Osteoblast (primary cell): ENCODE data around the gene MOB2. TPM values are rescaled to one million over a fixed set of nuclear protein-coding genes. Genes with fewer than 3 reads are reported as not detected.

Experiments
- DNase-seq: peaks from one replicate; pipeline ENCODE4 v3.0.0; 2011; ENCODE audit warnings: low spot score, mixed read lengths; ENCODE audit not compliant: insufficient read length; ENCODE audit errors: missing footprints
- H2AFZ ChIP-seq: 2 replicates; pipeline ENCODE4 v1.6.0; 2011; ENCODE audit warnings: mild to moderate bottlenecking, low read length
- H3K27ac ChIP-seq: 2 replicates; pipeline ENCODE4 v1.5.1; 2011; ENCODE audit warnings: mild to moderate bottlenecking, low read depth, low read length, moderate library complexity
- H3K27me3 ChIP-seq: 2 replicates; pipeline ENCODE4 v1.6.0; 2012; ENCODE audit warnings: mild to moderate bottlenecking, control low read depth, inconsistent platforms, low read length, moderate library complexity; ENCODE audit not compliant: insufficient read depth
- H3K36me3 ChIP-seq: 2 replicates; pipeline ENCODE4 v1.5.1; 2011; ENCODE audit warnings: mild to moderate bottlenecking, low read length, control low read depth, moderate library complexity; ENCODE audit not compliant: insufficient read depth
- H3K4me1 ChIP-seq: 2 replicates; pipeline ENCODE4 v1.5.1; 2011; ENCODE audit warnings: mild to moderate bottlenecking, low read length, control low read depth, moderate library complexity; ENCODE audit not compliant: insufficient read depth
- H3K4me2 ChIP-seq: 2 replicates; pipeline ENCODE4 v1.6.0; 2011; ENCODE audit warnings: mild to moderate bottlenecking, low read length; ENCODE audit not compliant: insufficient read depth
- H3K4me3 ChIP-seq: fragments of 200-600 bp; sonication (generic); 3 replicates; pipeline ENCODE4 v1.5.1; 2012; ENCODE audit warnings: mild to moderate bottlenecking, low read length, inconsistent platforms; ENCODE audit not compliant: insufficient read depth
- H3K79me2 ChIP-seq: 2 replicates; pipeline ENCODE4 v1.6.0; 2012; ENCODE audit warnings: mild to moderate bottlenecking, low read length, control low read depth, inconsistent platforms; ENCODE audit not compliant: insufficient read depth
- H3K9me3 ChIP-seq: 2 replicates; pipeline ENCODE4 v1.5.1; 2011; ENCODE audit warnings: low read depth, low read length, control low read depth
- H4K20me1 ChIP-seq: 2 replicates; pipeline ENCODE4 v1.6.0; 2012; ENCODE audit warnings: mild to moderate bottlenecking, low read length, control low read depth; ENCODE audit not compliant: insufficient read depth
- CTCF ChIP-seq: IDR thresholded peaks from 2 replicates; pipeline ENCODE4 v1.5.1; 2011; ENCODE audit warnings: mild to moderate bottlenecking, low read depth, low read length, moderate library complexity; ENCODE audit errors: extremely low read depth
- total RNA-seq: library from RNA; depleted of rRNA; stranded (reverse); fragments of >200 nt; gene quantifications from 2 replicates; pipeline ENCODE4 v1.2.3, GENCODE V29; 2012

Gene MOB2
- total RNA-seq, 1 donor: 28.2 TPM

- H4K20me1 ChIP-seq: no peaks in the 10 kb centered on the region
- no peak for DNase-seq
- no peaks in the 10 kb centered on the region for H3K4me1 ChIP-seq
- H3K4me2 ChIP-seq: no peak overlapping the region
- no peak overlapping the region for H3K4me3 ChIP-seq
- no peak for TF ChIP-seq CTCF
- no peaks in the 10 kb centered on the region for H3K36me3 ChIP-seq
- no peak overlapping the region for H3K27ac ChIP-seq
- no peaks in the 10 kb centered on the region for H3K9me3 ChIP-seq
- H3K27me3 ChIP-seq: no peaks in the 10 kb centered on the region
- H2AFZ ChIP-seq: no peak overlapping the region
- H3K79me2 ChIP-seq: no peaks in the 10 kb centered on the region
Observed at GRCh38 chr11:1467270-1467669, 19.3 kb downstream of the MOB2 start.

- H3K27ac ChIP-seq: no peak overlapping the region
- H3K9me3 ChIP-seq: no peaks in the 10 kb centered on the region
- TF ChIP-seq CTCF: no peak
- no peak overlapping the region for H3K4me2 ChIP-seq
- H3K4me1 ChIP-seq: no peaks in the 10 kb centered on the region
- H2AFZ ChIP-seq: no peak overlapping the region
- no peaks in the 10 kb centered on the region for H3K27me3 ChIP-seq
- no peaks in the 10 kb centered on the region for H3K79me2 ChIP-seq
- no peaks in the 10 kb centered on the region for H3K36me3 ChIP-seq
- H3K4me3 ChIP-seq: no peak overlapping the region
- DNase-seq: no peak
- H4K20me1 ChIP-seq: no peaks in the 10 kb centered on the region
Observed at GRCh38 chr11:1466784-1467183, 19.8 kb downstream of the MOB2 start.

- Histone ChIP-seq H3K27ac (no peak overlapping the region), H4K20me1 (no peaks in the 10 kb centered on the region), H3K79me2 (no peaks in the 10 kb centered on the region), H3K27me3 (peaks cover 6% of the 10 kb centered on the region), H3K9me3 (no peaks in the 10 kb centered on the region), H2AFZ (no peak overlapping the region), H3K4me2 (no peak overlapping the region), H3K4me3 (no peak overlapping the region), H3K36me3 (no peaks in the 10 kb centered on the region), H3K4me1 (no peaks in the 10 kb centered on the region)
- no peak for TF ChIP-seq CTCF
- no peak for DNase-seq
Observed at GRCh38 chr11:1463056-1463455, 23.5 kb downstream of the MOB2 start.

- TF ChIP-seq CTCF: no peak
Observed at GRCh38 chr11:1462698-1462975, 23.9 kb downstream of the MOB2 start.

More at GRCh38 chr11:1462698-1462975, 23.9 kb downstream of the MOB2 start:
- Histone ChIP-seq H4K20me1 (no peaks in the 10 kb centered on the region), H3K4me2 (no peak overlapping the region), H3K79me2 (no peaks in the 10 kb centered on the region), H3K4me3 (no peak overlapping the region), H3K36me3 (no peaks in the 10 kb centered on the region), H3K4me1 (no peaks in the 10 kb centered on the region), H3K27ac (no peak overlapping the region), H3K9me3 (no peaks in the 10 kb centered on the region), H2AFZ (no peak overlapping the region), H3K27me3 (peaks cover 6% of the 10 kb centered on the region)
- DNase-seq: no peak
